Adipose tissue (tissue), 3 donors: Measurements from ENCODE around the gene GPC6. TPM values are rescaled to one million over a fixed set of nuclear protein-coding genes. Genes with fewer than 3 reads are reported as not detected.

ENCODE experiments used
- H3K27ac ChIP-seq: one replicate; pipeline ENCODE4 v1.5.1; 2013; ENCODE audit warnings: low read depth, low read length
- WGBS, 3 donors: extraction: QIAGEN DNeasy Blood & Tissue Kit; methylation state at CpG; one replicate each; pipeline ENCODE4 v1.1.7; 2013; 5-methylcytosine and 5-hydroxymethylcytosine counted together
- polyA plus RNA-seq, 3 donors: library from polyadenylated mRNA; stranded (reverse); fragments of 200-250 nt; gene quantifications; one replicate each; pipeline ENCODE4 v1.2.3, GENCODE V29; 2013
- donor health status: healthy with polysubstance abuse.
- donor health status: Bipolar disorder and iron deficiency.
- donor health status: healthy.

GPC6 gene
- polyA plus RNA-seq, 3 donors: 0.72 to 8.5 (median 5.8) TPM

DNA sequence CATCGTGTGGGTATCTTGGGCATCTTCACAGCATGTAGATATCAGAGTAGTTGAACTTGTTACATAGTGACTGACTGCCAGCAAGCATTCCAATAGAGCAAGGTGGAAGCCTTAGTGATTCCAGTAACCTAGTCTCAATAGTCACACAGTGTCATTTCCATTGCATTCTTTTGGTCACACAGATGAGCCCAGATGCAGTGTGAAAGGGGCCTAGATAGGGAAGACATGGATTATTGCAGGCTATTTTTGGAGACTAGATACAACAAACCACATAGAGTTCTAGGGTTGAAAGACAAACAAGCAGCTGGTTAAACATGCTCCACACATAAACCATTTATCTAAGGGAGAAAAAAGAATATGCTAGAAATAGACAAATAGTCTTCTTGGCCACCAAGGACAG is 699.4 kb downstream of the GPC6 start:
- 81 to 84% (median 83%) methylated on average over 1 of the region's 1 CpG for WGBS, 3 donors
- no peak overlapping the region for H3K27ac ChIP-seq

DNA sequence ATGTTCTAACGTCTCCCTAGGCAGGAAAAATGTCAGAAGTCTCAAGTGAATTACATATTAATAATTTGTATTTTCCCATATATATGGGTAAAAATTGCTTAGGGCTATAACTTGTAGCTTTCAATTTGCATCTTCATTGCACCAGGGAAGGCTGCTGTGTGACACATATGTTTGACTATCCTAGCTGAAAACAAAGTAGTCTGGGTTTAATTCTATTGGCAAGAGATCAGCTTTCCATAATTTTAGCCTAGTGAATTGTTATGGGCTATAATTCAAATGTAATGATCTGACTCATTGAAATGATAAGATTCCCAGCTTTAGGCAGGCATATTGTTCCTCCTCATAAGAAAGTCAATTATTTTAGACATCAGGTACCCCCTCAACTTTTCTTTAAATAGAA is 699.8 kb downstream of the GPC6 start:
- 50 to 69% (median 65%) methylated on average over 1 of the region's 1 CpG for WGBS, 3 donors
- no peak overlapping the region for H3K27ac ChIP-seq

DNA sequence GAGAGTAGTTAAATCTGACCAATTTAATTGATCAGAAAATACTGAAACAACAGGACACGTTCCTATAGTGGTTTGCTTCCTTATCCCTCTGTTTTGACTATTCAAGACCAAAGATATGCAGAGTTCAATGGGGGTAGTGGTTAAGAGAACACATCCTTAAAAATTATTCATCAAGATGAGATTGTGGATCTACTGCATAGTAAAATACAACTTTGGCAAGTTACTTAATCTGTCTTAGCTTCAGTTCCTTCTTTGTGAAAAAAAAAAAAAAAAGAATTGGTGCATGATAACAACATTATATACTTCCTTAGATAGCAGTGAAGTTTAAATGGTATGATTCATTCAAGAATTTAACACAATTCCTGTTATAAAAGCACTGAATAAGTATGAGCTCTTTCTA is 700.8 kb downstream of the GPC6 start:
- 39 to 67% (median 61%) methylated on average over 1 of the region's 1 CpG for WGBS, 3 donors
- no peak overlapping the region for H3K27ac ChIP-seq

DNA sequence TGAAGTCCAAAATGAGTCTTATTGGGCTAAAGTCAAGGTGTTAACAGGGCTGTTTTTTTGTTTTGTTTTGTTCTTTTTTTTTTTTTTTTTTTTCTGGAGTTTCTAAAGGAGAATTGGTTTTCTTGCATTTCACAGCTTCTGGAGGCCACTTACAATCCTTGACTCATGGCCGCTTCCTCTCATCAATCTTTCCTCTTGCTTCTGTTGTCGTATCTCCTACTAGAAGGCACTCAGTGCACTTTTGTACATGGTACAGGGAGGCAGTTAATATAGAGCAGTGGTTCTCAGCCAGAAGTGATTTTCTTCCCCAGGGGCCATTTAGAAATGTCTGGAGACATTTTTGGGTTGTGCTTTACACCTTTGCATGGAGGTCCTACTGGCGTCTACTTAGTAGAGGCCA is 706.3 kb downstream of the GPC6 start:
- no peak overlapping the region for H3K27ac ChIP-seq
- 78 to 91% (median 82%) methylated on average over 3 of the region's 3 CpGs for WGBS, 3 donors

DNA sequence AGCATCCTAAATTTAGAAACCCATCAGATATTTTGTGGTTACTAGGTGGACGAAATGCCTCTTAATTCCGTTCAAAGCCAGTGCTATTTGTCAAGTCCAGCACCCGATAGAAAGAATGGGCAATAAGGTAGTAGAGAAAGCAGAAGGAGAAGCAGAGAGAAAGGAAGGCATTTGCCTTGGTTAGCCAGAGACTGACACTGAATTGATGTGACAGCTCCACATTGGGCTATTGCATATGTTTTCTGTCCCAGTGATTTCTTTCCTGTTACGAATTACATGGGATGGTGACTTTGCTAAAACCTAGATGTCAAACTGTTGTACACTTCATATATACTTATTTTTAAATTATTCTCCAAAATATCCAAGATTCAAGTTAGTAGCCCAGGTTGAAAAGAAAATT is 710.3 kb downstream of the GPC6 start:
- WGBS, 3 donors: 70 to 89% (median 77%) methylated on average over 4 of the region's 4 CpGs
- no peak overlapping the region for H3K27ac ChIP-seq

DNA sequence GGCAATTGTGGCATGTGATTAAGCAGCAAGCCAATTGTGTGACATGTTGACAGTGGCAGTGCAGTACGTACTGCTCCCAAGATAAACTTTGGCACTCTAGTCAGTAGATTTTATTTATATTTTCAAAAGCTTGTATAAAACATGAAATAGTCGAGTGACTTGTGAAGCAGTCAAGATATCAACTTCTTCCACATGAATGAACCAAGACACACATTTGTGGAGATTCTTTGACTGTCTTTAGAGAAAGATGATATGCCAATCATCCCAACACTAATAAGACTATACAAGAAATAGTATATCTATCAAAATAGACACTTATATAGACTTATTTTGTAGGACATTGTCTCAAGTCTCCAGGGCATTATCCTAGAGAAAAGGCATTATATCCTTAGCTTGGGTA is 714.8 kb downstream of the GPC6 start:
- 45 to 74% (median 69%) methylated on average over 2 of the region's 2 CpGs for WGBS, 3 donors
- H3K27ac ChIP-seq: no peak overlapping the region

DNA sequence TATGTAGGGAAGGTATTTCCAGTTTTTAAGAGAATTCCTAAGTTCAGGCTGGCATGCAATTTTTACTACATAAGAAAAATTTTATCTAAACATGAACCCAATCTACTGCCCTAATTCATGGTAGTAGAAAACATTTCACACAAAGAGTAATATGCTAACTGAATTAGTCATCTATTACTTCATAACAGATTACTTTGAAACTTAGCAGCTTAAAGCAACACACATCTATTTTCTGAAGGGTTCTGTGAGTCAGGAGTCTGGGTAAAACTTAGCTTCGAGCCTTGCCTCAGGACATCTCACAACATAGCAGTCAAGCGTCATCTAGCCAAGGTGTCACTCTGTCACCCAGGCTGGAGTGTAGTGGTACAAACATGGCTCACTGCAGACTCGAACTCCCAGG is 715.4 kb downstream of the GPC6 start:
- no peak overlapping the region for H3K27ac ChIP-seq
- WGBS, 3 donors: 78 to 89% (median 89%) methylated on average over 3 of the region's 3 CpGs

DNA sequence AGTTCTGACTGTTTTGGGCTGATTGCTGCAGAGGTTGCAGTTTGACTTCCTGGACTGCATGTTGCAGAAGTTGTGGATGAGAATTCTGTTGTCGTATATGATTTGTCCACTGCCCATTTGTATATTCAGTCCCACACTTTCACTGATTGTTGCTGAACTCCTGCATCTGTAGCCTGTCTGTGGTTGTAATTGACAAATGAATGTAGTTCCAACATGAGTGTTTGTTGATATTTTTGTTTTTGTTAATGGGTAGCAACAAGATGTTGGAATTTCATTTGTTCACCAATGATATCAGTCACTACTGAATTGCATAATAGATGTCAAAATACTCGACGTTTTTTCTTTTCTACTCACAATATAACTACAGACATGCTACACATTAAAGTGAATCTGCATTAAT is 719.0 kb downstream of the GPC6 start:
- H3K27ac ChIP-seq: no peak overlapping the region
- 47 to 65% (median 50%) methylated on average over 3 of the region's 3 CpGs for WGBS, 3 donors

DNA sequence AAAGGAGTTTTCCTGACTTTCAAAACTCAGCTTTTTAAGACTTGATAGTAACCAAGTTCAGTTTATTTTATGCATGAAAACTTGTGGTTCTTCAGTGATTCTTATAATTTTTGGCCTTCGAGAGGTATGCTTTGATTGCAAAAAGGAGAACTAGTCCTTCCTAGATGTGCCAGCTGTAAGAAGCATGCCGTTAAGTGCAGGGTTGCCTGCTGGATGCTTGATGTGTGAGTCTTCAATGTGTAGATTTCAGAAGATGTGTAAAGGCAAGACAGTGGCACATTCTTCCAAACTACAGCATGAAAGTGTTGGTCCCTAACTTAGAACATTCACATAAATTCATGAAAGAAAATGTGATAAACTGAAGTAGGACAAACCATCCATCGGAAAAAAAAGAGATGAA is 720.4 kb downstream of the GPC6 start:
- 78 to 85% (median 82%) methylated on average over 3 of the region's 3 CpGs for WGBS, 3 donors

DNA sequence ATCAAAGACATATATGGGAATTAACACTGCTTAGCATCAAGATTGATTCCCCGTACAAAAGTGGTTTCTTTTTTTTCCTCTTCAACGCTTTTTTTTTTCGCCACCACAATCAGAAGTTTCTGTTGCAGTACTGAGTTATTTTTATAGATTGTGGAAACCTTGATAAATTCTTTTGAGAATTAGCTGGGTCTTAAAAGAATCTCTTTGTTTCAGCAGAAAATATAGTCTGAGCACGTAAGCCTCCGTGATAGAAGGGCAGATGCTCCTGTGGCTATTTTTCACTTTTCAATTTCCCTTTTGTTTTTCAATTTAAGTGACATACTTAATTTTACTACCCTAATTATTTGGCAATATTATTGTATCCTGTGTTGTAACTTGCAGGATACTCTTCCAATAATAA is 721.0 kb downstream of the GPC6 start:
- 88 to 89% (median 88%) methylated on average over 5 of the region's 5 CpGs for WGBS, 3 donors

More for the DNA sequence above, 720.4 kb downstream of the GPC6 start:
- no peak overlapping the region for H3K27ac ChIP-seq

DNA sequence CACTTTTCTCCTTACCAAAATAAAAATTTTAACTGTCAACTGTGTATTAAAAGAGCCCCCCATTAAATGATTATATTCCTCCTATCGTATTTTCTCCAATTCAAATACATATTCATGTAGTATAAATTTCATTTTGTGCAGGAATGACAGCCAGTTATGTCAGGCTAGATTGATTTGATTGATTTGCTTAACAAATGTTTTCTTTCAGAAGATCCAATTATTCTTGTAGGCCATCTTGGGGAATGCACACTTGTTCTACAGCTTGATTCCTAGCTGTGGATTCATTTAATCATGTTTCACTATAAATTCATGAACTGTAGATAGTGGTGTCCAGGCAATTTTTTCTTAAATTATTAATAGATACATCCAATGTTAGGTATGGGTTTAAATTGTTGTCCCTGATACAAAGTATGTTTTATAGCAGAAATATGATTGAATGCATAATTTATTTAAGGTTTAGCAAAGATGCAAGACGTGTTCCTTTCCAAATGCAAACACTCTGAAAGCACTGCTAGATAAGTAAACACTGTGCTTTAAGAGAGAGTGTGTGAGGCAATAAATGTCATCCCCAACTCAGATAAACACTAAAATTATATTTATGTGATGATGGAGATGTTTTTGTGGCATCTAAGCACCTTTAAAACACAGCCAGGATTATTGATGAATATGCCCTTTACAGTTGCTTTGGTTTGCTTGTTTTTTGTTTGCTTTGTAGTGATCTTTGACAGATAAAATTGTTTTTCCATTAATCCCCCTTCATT is 721.7 kb downstream of the GPC6 start:
- 61 to 82% (median 74%) methylated on average over 2 of the region's 2 CpGs for WGBS, 3 donors
- no peak overlapping the region for H3K27ac ChIP-seq

More for the DNA sequence above, 721.0 kb downstream of the GPC6 start:
- no peak overlapping the region for H3K27ac ChIP-seq

DNA sequence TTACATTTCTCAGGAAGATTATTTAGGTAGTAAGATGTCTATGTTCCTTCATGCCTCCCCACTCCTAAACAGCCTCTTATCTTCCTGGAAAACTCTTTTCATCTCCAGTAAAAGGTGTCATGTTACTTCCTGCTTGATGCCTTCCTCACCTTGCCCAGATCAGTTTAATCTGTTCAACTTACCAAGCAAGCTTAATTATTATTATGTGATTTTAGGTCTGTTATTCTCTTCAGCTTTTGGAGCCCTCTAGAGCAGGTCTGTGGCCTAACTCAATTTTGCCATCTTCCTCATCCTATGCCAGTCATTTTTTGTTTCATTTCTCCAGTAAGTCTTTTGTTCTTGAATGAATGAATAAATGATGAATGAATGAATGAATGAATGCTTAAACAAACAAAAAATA is 724.5 kb downstream of the GPC6 start:
- H3K27ac ChIP-seq: no peak overlapping the region

DNA sequence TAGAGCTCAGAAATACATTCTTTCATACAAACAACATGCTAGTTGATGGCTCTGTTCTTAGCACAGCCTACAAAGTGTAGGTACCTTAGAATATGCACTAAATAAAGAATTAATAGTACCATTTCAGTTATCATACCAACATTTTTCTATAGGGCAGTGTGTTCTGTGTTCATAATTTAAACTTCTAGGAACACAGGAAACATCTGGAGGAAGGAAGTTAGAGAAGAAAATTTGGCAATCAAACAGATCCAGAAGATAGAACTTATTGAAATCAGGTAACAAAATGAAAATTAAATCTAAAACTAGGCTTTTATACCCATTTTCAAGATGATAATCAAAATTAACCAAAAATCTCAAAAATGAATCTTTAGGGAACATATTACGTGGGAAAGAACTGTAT is 725.3 kb downstream of the GPC6 start:
- 89 to 96% (median 89%) methylated on average over 1 of the region's 1 CpG for WGBS, 3 donors

DNA sequence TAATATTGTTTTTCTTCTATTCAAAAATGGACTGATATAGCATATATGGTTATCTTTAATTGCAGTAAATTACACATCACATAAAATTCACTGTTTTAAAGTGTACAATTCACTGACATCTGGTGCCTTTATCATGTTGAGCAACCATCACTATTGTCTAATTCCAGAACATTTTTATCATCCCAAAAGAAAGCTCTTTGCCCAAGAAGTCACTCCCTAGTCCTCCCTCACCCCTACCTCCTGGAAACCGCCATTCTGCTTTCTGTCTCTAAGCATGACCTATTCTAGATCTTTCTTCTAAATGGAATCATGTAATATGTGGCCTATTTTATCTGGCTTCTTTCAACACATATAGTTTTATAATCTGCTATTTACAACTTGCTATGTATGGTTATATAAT is 727.2 kb downstream of the GPC6 start:
- H3K27ac ChIP-seq: no peak overlapping the region
- 79 to 97% (median 89%) methylated on average over 1 of the region's 1 CpG for WGBS, 3 donors

More for the DNA sequence above, 725.3 kb downstream of the GPC6 start:
- H3K27ac ChIP-seq: no peak overlapping the region

DNA sequence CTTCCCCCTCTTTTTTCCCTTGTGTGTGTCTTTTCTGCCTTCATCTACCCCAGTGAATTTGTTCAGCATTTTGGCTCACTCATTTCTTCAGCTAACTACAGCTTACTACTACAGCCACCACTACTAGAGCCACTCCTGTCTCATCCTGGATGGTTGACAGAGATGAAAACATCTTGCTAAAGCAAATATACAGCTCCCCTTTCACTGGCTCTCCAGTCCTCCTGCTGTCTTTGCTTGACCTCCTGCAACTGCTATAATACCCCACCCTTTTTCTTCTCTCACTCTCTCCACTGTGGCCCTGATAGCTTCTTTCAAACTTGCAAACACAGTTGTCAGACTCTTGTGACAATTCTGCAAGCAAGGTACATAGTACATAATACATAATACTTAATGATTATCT is 729.3 kb downstream of the GPC6 start:
- no peak overlapping the region for H3K27ac ChIP-seq

DNA sequence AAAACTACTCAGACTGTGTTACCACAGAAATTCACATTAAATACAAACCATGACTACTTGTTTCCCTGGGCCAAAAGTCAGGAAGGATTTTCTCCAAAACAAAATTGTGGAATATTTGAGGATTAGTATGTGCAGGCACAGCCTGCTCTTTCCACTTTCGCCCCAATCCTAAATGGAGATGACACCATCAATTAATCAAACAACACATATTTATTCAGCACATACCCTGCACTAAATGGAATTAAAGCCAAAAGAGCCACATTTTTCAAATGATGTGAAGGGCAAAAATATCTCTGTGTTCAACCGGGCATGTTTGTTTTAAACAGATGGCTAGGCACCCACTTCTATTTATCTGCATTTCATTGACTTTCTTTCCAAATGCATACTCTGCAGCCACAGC is 729.8 kb downstream of the GPC6 start:
- no peak overlapping the region for H3K27ac ChIP-seq
- 24 to 68% (median 61%) methylated on average over 2 of the region's 2 CpGs for WGBS, 3 donors

DNA sequence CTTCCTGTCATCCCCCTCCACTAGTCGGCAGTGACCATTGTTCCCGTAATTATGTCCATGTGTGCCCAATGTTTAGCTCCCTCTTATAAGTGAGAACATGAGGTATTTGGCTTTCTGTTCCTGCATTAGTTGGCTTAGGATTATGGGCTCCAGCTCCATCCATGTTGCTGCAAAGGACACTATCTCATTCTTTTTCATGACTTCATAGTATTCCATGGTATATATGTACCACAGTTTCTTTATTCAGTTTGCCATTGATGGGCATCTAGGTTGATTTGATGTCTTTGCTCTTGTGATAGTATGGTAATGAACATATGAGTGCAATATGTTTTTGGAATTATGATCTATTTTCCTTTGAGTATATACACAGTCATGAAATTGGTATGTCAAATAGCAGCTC is 730.8 kb downstream of the GPC6 start:
- 94 to 98% (median 95%) methylated on average over 2 of the region's 2 CpGs for WGBS, 3 donors
- H3K27ac ChIP-seq: no peak overlapping the region

DNA sequence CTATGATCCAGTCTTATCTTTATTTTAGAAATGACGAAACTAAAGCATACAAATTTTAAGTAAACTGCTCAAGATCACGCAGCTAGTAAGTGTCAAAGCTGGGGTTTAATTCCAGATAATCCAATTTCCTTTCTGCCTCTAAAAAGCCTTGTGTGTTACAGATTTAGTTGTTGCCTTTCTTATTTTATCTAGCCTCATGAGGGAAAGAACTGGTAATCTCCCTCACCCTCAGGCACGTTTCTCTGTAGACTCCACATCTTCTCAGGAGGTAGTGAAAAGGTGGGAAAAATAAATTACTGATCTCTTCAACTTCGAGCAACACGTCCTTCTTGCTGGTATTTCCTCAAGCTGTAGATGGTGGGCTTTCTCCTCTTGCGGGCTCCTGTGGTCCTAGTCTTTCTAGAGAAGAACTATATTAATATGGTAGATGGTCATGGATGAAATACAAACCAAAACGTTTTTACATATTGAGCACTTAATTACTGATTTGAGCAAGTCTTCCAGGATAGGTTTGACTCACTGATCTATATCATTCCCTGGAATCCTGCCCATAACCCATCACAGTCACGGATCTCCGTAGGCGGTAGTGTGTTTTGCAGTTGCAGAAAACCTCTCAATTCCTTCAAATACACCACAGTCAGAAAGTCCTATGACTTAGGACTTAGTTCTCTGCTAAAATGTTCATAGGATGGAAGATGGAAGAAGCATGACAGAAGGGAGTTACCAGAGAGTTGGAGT is 733.4 kb downstream of the GPC6 start:
- no peak overlapping the region for H3K27ac ChIP-seq
- 79 to 86% (median 83%) methylated on average over 10 of the region's 10 CpGs for WGBS, 3 donors

DNA sequence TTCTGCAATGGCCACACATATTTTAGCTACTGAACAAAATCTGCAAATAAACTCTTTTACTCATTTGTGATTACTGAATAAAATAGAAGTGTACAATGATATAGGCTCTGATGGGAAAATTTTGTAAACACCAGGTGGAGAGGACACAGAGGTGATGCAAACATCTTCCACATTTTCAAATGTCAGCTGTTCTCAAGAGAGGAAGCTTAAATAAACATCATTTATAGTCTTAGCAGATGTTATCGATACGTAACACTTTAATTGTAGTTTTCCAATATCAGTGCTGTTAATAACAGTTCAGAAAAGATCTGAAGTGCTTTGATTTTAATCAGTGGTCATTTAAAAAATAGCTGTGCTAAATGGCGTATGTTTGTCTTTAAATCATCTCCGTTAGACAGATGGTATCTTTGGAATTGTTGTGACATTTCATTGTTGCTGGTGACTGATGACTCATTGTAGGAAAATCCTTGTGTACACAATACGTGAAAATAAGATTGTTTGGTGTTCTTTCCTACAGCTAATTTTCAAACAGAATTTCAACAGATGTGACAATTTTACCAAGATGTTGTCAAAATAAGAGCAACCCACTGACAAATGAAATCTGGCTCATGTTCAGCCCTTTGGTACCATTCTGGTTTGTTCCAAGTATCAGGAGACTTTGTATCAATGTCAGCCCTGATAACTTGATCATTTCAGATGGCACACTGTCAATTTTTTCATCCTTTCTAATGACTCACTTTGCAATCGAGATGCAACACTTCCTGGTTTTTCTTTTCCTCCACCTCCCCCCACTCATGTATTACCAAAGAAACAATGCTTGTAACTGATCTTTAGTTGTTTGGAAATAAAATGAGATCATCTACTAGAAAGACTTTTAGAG is 736.9 kb downstream of the GPC6 start:
- WGBS, 3 donors: 33 to 60% (median 57%) methylated on average over 6 of the region's 6 CpGs
- H3K27ac ChIP-seq: no peak overlapping the region
